Esophagus (tissue), 2 donors: ENCODE data around the gene CSRNP3. TPM values are rescaled to one million over a fixed set of nuclear protein-coding genes. Genes with fewer than 3 reads are reported as not detected.
"Not testable (repeated sequence)": the region's sequence is repeated elsewhere in the genome, so short reads cannot be mapped to it uniquely, and the experiment has no call there.

Experiments used
- H3K27ac ChIP-seq, 2 donors: one replicate each; pipeline ENCODE4 v1.5.1; 2013; ENCODE audit warnings: low read depth in 2 of 2, mild to moderate bottlenecking in 2 of 2, inconsistent platforms in 1 of 2, low read length in 1 of 2, moderate library complexity in 1 of 2
- H3K27me3 ChIP-seq, 2 donors: one replicate each; pipeline ENCODE4 v1.6.1; 2013; ENCODE audit warnings: low read length in 2 of 2, control low read depth in 1 of 2, mild to moderate bottlenecking in 1 of 2; ENCODE audit not compliant: insufficient read depth in 2 of 2, control insufficient read depth in 1 of 2
- H3K36me3 ChIP-seq, 2 donors: one replicate each; pipeline ENCODE4 v1.6.1; 2013; ENCODE audit warnings: low read length in 1 of 2; ENCODE audit not compliant: control insufficient read depth in 2 of 2, insufficient read depth in 2 of 2
- H3K4me1 ChIP-seq, 2 donors: one replicate each; pipeline ENCODE4 v1.6.1; 2013; ENCODE audit warnings: low read length in 1 of 2; ENCODE audit not compliant: control insufficient read depth in 2 of 2, insufficient read depth in 2 of 2
- H3K4me3 ChIP-seq, 2 donors: one replicate each; pipeline ENCODE4 v1.5.1; 2013; ENCODE audit warnings: low read length in 2 of 2, mild to moderate bottlenecking in 2 of 2, low read depth in 1 of 2, moderate library complexity in 1 of 2
- H3K9me3 ChIP-seq, 2 donors: one replicate each; pipeline ENCODE4 v1.6.1; 2013; ENCODE audit warnings: mild to moderate bottlenecking in 2 of 2, low read depth in 1 of 2, low read length in 1 of 2, moderate library complexity in 1 of 2; ENCODE audit not compliant: control insufficient read depth in 2 of 2, insufficient read depth in 1 of 2
- WGBS, 2 donors: extraction: QIAGEN DNeasy Blood & Tissue Kit; methylation state at CpG; one replicate each; pipeline ENCODE4 v1.1.7; 2013; 5-methylcytosine and 5-hydroxymethylcytosine counted together
- polyA plus RNA-seq, 2 donors: library from polyadenylated mRNA; stranded (reverse); fragments of 200-250 nt; gene quantifications; one replicate each; pipeline ENCODE4 v1.2.3, GENCODE V29; 2013
- donor health status: healthy with polysubstance abuse.
- donor health status: Bipolar disorder and iron deficiency.

The CSRNP3 gene
- polyA plus RNA-seq, 2 donors = 0.38 to 0.55 TPM

GRCh38 chr2:165648801-165649200 lies 179.3 kb downstream of the CSRNP3 start:
- WGBS, 2 donors = 79 to 84% methylated on average over 4 of the region's 4 CpGs
- no peaks in the 10 kb centered on the region for H3K4me1 ChIP-seq
- H3K27me3 ChIP-seq = no peaks in the 10 kb centered on the region
- no peaks in the 10 kb centered on the region for H3K9me3 ChIP-seq
- no peaks in the 10 kb centered on the region for H3K36me3 ChIP-seq
- no peak overlapping the region for H3K27ac ChIP-seq
- H3K4me3 ChIP-seq = no peak overlapping the region

- Histone ChIP-seq H3K9me3 (no peaks in the 10 kb centered on the region), H3K27me3 (no peaks in the 10 kb centered on the region), H3K36me3 (no peaks in the 10 kb centered on the region), H3K27ac (no peak overlapping the region), H3K4me3 (no peak overlapping the region), H3K4me1 (no peaks in the 10 kb centered on the region)
- WGBS, 2 donors = 92 to 98% methylated on average over 2 of the region's 2 CpGs
Measured at GRCh38 chr2:165651233-165651632, 181.7 kb downstream of the CSRNP3 start.

- Histone ChIP-seq H3K36me3 (peaks cover 0 to 2% of the 10 kb centered on the region in 2 donors), H3K27ac (no peak overlapping the region)
Measured at GRCh38 chr2:165655661-165656060, 186.2 kb downstream of the CSRNP3 start.

GRCh38 chr2:165660361-165660760 lies 190.9 kb downstream of the CSRNP3 start:
- Histone ChIP-seq H3K4me1 (no peaks in the 10 kb centered on the region), H3K4me3 (no peak overlapping the region), H3K27ac (no peak overlapping the region), H3K36me3 (peaks cover 0 to 2% of the 10 kb centered on the region in 2 donors), H3K27me3 (no peaks in the 10 kb centered on the region), H3K9me3 (no peaks in the 10 kb centered on the region)
- 77 to 78% methylated on average over 3 of the region's 3 CpGs for WGBS, 2 donors

More at GRCh38 chr2:165655661-165656060, 186.2 kb downstream of the CSRNP3 start:
- H3K4me1 ChIP-seq = no peaks in the 10 kb centered on the region
- 74 to 76% methylated on average over 6 of the region's 6 CpGs for WGBS, 2 donors
- no peaks in the 10 kb centered on the region for H3K9me3 ChIP-seq
- H3K27me3 ChIP-seq = no peaks in the 10 kb centered on the region
- H3K4me3 ChIP-seq = no peak overlapping the region

GRCh38 chr2:165662720-165663119 lies 193.2 kb downstream of the CSRNP3 start:
- no peak overlapping the region for H3K4me3 ChIP-seq
- H3K36me3 ChIP-seq = peaks cover 0 to under 1% of the 10 kb centered on the region in 2 donors
- H3K27ac ChIP-seq = no peak overlapping the region
- H3K27me3 ChIP-seq = no peaks in the 10 kb centered on the region
- H3K9me3 ChIP-seq = no peaks in the 10 kb centered on the region
- H3K4me1 ChIP-seq = no peaks in the 10 kb centered on the region

- Histone ChIP-seq H3K4me1 (no peaks in the 10 kb centered on the region), H3K36me3 (no peaks in the 10 kb centered on the region), H3K27ac (no peak overlapping the region), H3K9me3 (no peaks in the 10 kb centered on the region), H3K27me3 (no peaks in the 10 kb centered on the region), H3K4me3 (no peak overlapping the region)
- WGBS, 2 donors = 57 to 67% methylated on average over 2 of the region's 2 CpGs
Measured at GRCh38 chr2:165665614-165666013, 196.1 kb downstream of the CSRNP3 start.

GRCh38 chr2:165666073-165666472 lies 196.6 kb downstream of the CSRNP3 start:
- H3K36me3 ChIP-seq, H3K9me3 ChIP-seq, H3K4me3 ChIP-seq, H3K27ac ChIP-seq, H3K4me1 ChIP-seq, H3K27me3 ChIP-seq: not testable (repeated sequence)

- Histone ChIP-seq H3K27me3 (no peaks in the 10 kb centered on the region), H3K9me3 (no peaks in the 10 kb centered on the region), H3K4me1 (no peaks in the 10 kb centered on the region), H3K36me3 (no peaks in the 10 kb centered on the region), H3K4me3 (no peak overlapping the region), H3K27ac (no peak overlapping the region)
- WGBS, 2 donors = 97% methylated on average over 2 of the region's 2 CpGs
Measured at GRCh38 chr2:165666605-165667004, 197.1 kb downstream of the CSRNP3 start.

- no peaks in the 10 kb centered on the region for H3K9me3 ChIP-seq
- 49 to 63% methylated on average over 2 of the region's 2 CpGs for WGBS, 2 donors
- H3K4me1 ChIP-seq = no peaks in the 10 kb centered on the region
- H3K27me3 ChIP-seq = no peaks in the 10 kb centered on the region
- no peak overlapping the region for H3K27ac ChIP-seq
- H3K36me3 ChIP-seq = no peaks in the 10 kb centered on the region
- H3K4me3 ChIP-seq = no peak overlapping the region
Measured at GRCh38 chr2:165667375-165667774, 197.9 kb downstream of the CSRNP3 start.

- no peak overlapping the region for H3K4me3 ChIP-seq
Measured at GRCh38 chr2:165674780-165675179, 205.3 kb downstream of the CSRNP3 start.

More at GRCh38 chr2:165674780-165675179, 205.3 kb downstream of the CSRNP3 start:
- Histone ChIP-seq H3K9me3 (no peaks in the 10 kb centered on the region), H3K27ac (no peak overlapping the region), H3K27me3 (no peaks in the 10 kb centered on the region), H3K4me1 (no peaks in the 10 kb centered on the region), H3K36me3 (peaks cover 0 to 2% of the 10 kb centered on the region in 2 donors)
- WGBS, 2 donors = 82 to 83% methylated on average over 2 of the region's 2 CpGs
